Ammon's horn (tissue), 1 donor: ENCODE results near the gene SAMM50.
"Not testable (repeated sequence)": the region's sequence is repeated elsewhere in the genome, so short reads cannot be mapped to it uniquely, and the experiment has no call there.

ENCODE experiments used
- DNase-seq: peaks from one replicate; pipeline ENCODE4 v3.0.0-alpha.2; 2016; ENCODE audit warnings: low spot score

Gene SAMM50

DNA sequence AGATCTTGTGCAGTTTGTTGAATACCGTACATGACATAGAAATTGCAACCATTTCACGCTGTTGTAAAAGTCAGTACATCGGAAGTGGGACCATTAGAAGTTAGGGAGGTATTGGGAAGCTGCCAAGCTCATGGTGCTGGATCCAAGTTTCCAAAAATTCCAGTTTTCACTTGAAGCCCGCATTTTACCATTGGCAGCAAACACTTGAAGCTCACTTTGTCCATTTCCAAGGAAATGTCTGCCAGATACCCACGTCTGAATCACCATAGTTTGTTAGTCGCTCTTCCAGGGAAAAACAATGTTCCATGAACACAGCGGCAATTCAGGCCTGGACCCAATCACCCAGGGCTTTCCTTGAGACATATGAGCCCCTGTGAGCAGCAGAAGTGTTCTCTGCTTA, 46.3 kb downstream of the SAMM50 start:
- DNase-seq = no peak

DNA sequence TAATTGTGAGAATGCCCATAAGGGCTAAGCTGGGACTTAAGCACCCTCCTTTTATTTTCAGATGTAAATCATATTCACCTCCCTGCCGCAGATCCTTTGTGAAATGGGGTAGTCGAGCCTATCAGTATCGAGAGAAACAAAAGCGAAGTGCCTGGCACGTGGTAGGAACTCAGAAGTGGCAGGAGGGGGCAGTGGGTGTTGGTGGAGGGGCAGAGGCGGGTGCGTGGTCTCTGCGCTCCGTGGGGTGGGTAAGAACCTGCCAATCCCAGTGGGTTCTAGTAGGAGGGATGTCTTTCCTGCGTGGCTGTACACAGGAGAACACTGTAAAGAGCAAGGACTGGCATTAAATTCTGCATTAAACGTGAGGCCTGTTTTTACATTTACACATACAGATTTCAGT, 47.1 kb downstream of the SAMM50 start:
- no peak for DNase-seq

DNA sequence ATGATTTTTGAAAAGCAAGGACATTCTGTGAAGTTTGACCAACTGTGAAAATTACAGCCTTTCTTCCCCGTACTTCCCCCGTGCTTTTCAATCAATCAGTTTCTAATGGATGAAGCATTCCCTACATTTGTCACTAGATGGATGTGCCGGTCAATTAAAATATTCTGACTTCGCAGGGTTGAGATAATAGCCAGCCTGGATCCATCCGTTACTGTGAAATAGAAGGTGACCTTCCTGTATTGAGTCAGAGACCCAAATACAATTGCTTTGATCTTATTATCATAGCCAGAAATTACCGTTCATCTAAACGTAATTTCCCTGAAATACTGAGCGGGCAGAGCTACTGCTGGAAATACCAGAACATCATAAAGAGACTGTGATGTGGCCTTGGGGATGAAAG, 47.8 kb downstream of the SAMM50 start:
- no peak for DNase-seq

DNA sequence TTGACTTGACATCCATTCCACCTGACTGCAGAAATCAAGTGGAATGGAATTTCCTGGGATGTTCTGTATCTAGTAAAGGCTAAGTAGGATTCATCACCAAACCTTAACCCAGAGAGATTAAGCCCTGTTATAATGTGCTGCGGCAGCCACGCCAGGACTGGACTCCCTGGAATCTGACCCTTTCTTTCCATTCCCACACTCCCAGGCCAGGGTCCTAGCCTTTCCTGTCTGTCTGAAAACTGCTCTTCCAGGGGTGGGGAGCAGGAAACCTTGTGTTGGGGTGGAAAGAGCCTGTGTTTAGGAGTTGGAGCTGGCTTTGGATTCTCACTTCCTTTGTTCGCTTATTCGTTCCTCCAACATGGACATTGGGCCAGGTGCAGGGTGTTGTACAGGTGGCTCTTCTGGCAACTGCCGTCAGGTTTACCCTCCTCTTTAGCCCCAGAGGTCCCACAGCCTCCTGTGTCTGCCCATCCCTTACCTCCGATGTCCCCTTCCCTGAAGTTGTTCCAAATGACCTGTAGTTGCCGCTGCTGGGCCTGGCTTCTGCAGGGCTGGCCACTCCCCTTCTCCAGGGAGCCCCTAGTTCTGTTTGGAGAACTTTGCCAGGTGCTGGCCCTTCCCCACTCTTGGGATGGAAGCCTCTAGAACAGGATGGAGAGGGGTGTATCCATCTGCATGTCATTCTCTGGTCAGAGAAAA, 48.3 kb downstream of the SAMM50 start:
- no peak for DNase-seq

DNA sequence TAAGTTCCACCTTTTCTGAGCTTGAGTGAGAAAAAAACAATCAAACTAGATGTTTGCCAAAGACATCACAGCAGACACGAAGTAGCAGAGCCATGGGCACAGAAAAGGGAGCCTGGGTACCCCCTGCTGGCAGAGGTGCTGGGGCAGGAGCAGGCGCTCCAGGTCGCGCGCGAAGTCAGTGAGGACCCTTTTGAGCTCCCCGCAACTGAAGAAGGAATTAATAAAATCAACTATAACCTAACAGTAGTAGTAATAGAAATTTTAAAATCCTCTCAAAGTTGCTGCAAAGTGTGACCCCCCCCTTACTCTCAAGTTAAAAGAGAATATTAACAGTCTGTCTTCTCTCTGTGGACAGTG, 48.8 kb downstream of the SAMM50 start:
- DNase-seq = no peak

DNA sequence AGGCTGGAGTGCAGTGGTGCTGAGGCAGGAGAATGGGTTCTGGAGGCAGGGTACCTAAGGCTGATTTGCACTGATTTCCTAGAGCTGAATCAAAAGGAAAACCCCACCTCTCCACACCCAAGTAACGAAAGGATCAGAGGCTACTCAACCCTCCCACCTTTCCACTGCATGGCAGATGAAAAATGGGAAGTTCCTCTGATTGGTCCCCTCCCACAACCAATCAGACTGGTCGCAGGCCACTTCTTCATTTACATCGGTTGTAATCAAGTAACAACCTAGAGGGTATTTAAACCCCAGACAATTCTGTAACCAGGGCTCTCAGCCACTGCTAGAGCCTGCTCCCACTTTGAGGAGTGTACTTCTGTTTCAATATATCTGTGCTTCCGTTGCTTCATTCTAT, 50.3 kb downstream of the SAMM50 start:
- no peak for DNase-seq

DNA sequence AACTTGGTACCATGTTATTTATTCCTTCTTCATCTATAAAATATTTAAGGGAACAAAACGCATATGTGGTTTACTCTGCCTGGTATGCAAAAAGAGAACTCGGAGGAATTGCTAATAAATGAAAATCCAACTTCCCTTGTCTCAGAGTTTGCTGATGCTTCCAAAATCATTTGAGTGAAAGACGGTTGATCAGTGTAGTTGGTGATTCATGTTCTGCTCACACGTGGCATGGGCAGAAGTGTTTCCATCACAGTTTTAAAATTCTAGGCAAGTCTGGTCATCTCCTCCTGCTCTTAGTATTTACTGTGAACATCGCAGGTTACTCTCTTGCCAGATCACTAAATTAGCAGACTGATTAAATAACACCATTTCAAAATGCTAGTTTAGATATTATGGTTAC, 56.9 kb downstream of the SAMM50 start:
- DNase-seq = no peak

DNA sequence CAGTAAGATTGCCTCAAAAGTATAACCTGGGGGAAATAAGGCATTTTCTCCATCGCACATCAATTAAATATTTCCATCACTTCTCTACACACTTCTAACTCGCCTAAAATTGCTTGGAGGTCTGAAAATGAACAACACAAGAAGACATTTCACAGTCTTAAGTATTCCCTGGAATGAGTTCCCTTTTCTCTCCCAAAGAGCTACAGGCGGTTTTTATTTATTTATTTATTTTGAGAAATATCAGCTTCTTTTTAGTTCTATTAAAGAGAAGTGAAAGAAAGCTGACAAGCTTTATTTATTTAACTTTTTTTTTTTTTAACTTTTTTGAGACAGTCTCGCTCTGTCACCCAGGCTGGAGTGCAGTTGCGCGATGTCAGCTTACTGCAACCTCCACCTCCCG, 57.3 kb downstream of the SAMM50 start:
- DNase-seq = no peak

DNA sequence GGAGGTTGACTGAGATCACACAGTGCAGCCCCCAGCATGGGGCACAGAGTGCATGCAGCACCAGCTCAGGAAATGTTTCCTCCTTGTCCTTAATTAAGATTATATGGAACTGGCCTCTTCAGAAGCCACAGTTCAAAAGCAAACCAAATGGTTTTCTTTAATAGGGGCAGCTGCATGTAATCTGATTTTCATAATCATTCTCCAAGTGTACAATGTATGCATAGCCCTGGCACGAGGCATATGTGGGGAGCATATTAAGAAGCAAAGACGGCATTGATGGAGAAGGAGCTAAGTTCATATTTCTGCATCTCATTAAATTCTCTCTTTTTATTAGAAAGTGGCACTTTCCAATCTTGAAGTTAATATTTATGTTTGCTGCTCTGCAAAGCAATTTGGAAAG, 59.0 kb downstream of the SAMM50 start:
- no peak for DNase-seq

DNA sequence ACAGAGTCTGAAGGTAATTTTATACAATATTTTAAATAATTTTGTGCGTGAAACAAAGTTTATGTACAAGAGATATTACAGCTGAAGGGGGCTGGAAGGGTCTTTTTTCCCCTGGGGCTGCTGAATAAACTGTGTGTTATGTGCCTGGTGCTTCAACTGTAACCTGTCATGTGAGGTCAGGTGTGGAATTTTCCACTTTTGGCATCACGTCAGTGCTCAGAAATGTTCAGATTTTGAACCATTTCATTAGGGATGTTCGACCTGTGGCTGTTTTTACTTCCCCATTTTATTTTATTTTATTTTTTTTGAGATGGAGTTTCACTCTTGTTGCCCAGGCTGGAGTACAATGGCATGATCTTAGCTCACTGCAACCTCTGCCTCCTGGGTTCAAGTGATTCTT, 61.3 kb downstream of the SAMM50 start:
- DNase-seq = not testable (repeated sequence)

DNA sequence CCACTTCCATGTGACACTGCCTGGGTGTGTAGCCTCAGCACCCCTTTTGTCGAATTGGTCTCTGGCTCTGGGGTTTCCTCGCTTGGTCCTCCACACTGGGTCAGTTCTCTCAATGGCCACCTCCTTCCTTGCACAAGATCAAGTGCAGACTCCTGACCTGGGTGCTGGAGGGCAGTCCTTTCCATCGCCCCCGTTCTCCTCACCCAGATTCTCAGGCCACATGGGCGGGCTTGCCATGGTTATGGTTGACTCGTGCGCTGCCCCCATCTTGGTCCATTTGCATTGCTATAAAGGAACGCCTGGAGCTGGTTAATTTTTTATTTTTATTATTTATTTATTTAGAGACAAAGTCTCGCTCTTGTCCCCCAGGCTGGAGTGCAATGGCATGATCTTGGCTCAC, 63.4 kb downstream of the SAMM50 start:
- DNase-seq = no peak

DNA sequence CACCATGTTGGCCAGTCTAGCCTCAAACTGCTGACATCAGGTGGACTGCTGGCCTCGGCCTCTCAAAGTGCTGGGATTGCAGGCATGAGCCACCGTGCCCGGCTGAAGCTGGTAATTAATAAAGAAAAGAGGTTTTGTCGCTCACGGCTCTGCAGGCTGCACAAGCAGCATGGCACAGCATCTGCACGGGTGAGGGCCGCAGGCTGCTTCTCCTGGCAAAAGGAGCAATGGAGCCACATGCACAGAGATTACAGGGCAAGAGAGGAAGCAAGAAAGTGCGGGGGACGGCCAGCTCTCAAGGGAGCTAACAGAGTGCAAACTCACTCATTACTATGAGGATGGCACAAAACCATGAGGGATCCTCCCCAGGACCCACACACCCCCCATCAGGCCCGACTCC, 64.2 kb downstream of the SAMM50 start:
- no peak for DNase-seq

DNA sequence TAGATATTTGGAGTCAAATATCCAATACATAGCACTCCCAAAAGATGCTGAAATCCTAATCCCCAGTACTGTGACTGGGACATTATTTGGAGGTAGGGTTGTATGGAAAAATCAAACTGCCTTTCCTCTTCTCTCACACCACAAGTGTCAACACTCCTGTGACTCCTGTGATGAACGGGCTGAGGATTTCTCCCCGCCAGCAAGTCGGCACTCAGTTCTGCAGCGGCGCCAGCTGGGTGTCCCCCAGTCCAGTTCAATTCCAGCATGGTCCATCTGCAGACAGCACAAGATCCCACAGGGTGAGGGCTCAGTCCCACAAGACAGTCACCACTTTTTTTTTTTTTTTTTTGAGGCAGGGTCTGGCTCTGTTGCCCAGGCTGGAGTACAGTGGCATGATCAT, 64.6 kb downstream of the SAMM50 start:
- DNase-seq = no peak

DNA sequence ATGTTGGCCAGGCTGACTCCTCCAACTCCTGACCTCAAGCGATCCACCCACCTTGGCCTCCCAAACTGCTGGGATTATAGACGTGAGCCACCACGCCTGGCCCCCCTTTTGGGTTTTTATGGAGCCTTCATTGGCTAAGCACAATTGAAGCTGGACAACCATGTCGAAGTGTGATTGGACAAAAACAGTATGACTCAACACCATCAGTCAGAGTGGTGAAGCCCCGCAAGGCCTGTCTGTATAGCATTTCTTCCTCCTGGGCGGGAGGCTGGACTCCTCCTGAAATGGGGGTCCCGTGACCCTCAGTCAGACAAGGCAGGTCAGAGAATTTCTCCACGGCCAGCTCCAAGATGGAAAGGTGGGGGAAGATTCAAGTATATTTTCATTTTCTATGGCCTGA, 65.7 kb downstream of the SAMM50 start:
- no peak for DNase-seq

DNA sequence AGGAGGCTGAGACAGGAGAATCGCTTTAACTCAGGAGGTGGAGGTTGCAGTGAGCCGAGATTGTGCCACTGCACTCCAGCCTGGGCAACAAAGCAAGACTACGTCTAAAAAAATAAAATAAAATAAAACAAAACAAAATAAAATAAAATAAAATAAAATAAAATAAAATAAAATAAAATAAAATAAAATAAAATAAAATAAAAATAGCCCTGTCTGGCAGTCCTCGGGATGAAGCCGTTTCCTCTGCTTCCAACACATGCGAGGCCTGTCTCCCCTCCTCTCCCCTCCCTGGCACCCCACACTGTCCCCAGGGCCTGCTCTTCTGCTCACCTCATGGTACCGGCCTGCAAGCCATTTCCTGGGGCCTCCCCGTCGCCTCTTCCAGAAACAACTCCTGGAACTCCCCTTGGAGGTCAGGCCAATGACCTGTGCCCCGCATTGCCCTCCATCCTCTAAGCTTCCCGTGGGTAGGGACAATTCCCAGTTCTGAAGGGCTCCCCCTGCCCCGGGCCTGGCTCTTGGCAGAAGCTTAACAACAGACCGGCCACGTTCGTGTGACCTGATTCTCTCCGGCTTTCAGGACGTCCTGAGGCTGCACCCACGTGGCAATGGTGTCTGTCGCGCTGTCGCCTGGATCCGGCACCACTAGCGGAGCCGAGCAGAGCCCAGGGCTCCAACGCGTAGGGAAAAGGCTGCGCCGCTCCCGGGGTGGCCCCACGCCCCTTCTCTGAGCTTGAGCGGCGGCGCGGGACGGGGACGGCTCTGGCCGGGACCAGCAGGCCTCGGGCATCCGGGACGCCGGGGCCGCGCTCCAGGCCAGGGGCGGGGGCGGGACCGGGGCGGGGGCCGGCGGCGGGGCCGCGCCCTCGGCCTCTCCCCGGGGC, 68.4 kb downstream of the SAMM50 start:
- DNase-seq = no peak

DNA sequence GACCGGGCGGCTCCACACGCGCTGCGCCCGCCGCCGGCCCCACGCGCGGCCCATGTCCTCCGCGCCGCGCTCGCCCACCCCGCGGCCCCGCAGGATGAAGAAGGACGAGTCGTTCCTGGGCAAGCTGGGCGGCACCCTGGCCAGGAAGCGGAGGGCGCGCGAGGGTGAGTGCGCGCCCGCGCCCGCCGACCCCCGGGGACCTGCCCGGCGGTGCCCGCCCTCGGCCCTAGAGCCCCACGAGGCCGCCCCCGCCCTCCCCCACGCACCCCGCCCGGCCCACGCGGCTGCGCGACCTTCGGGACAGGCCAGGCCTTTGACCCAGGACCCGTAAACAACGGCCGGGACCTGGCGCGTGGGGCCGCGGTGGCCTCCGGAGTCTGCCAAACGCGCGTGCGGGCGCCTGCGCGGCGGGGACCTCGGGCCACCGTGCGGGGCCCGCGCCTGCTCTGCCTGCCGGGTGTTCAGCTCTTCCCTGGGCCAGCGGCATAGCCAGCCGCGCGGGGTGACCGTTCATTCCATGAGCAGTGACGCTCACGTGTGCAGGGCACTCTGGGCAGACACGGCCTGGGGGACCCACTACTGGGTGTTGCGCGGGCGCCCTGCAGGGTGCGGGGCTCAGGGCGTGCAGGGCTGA, 69.2 kb downstream of the SAMM50 start, which contains the start of gene PARVB:
Gene PARVB, plus strand, starts transcription at position 15 of the 634 bp plus-strand sequence. Its CDS starts 38 bp downstream, at position 53.
- DNase-seq = no peak

DNA sequence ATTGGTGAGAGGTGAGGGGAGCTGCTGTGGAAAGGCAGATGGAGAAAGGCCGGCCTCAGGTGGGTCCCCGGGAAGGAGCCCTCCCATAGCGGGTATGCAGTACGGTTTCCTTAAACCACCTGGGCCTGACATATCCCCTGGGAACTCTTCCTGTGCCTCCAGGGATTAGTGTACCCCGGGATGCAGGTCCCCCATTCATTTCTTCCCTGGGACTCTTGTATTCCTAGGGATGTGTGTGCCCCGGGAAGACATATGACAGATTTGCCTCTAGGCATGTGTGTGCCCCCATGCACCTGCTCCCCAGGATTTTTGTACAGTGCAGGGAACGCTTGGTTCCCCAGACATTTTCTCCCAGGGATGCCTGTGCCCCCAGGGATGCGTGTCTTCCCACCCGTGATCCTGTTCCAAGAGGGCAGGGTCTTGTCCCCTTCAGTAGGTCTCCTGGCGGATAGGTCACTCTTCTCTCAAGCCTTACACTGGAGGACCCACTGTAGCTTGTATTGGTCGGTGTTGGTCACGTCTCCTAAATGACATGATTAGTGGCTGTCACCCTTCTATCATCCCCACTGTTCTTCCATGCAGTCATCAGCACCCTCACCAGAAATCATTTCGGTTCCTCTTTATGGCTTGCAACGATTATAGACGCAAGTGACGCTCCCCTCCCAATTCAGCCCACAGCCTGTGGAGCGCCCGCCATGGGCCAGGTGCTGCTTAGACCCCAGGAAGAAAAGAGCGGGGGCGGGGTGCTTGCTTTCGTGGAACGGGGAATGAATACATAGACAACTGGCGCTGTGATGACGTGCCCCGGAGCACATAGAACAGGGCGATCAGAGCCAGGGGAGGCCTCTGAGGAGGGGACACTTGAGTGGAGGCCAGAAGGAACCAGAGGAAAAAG, 70.2 kb downstream of the SAMM50 start:
- no peak for DNase-seq

DNA sequence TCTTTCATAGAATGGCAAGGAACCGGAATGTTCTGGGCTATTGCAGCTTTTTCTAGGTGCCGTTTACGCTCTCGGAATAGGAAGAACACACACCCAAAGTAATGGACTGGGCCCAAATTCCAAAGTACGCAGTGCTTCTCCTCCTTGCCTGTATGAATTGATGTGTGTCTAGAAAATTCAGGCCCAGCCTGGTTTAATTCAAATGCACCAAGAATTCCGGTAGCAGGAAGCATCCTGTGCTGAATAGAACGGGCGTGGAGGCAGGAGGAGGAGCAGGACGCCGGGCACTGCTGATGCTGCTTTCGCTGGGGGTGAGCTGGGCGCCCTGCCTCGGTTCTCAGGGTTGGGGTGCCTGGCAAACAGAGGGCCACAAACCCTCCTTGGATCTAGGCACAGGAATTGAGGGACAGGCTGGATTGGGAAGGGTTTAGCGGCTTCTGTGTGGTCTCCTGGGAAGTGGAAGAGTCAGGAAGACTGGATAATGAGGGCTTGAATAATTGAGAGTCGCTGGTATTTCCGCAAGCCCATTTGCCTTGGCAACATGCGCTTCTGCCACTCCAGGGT, 70.9 kb downstream of the SAMM50 start:
- DNase-seq = no peak

DNA sequence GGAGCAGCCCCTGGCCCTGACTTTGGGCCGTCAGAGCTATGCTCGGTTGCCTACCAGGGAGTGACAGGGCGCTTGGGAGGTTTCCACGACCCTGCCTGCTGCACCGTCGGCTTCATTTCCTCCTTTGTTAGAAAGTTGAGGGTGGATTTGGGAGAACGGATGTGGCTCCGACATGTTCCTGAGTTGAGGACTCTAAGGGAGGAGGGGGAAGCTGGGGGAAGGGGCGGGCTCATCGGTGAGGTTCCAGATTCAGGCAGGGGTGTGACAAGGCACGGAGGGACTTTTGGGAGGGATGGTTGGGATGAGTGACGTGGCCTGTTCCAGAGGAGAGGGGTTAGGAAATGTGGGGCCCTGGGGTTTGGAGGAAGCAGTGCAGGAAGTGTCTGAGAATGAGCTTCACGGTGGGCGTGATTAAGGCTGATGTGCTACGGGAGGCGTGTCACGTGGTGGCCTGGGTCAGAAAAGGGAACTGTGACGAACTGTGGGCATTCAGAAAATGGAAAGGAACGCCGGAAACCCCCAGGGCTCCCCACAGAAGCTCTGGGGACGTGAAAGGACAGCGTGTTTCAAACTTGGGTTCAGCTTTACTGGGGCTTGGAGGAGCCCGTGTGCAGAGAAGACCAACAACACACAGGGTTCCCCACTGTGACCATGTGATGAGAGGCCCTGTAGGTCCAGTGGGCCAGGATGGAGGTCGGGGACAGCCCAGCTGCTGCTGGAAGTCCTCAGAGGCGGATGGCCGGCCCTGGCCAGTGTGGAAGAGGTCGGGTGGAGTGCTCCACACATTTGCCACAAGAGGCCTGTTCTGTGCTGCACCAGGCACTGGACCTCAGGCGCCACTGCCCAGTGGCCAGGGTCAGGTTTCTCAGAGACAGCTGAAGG, 71.6 kb downstream of the SAMM50 start:
- DNase-seq = peak; percentile 73

DNA sequence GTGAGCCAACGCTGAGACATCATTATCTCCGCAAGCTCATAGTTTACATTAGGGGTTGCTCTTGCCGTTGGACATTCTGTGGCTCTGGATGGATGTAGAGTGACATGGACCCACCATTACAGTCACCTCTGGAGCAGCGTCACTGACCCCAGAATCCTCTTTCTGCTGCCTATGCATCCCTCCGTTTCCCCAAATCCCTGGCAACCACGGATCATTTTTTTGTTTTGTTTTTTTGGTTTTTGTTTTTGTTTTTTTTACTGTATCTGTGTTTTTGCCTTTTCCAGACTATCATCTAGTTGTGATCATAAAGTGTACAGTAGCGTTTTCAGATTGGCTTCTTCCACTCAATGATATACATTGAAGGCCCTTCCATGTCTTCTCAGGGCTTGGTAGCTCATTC, 72.8 kb downstream of the SAMM50 start:
- no peak for DNase-seq

DNA sequence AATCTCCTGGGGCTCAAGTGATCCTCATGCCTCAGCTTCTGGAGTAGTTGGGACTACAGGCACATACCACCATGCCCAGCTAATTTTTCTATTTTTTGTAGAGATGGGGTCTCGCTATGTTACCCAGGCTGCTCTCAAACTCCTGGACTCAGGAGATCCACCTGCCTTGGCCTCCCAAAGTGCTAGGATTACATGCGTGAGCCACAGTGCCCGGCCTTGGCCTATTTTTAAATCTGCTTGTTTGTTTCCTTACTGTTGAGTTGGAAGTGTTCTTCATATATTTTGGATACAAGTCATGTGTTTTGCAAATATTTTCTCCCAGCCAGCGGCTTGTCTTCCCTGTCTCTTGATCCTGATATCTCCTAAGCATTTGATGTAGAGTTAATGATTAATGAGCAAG, 73.8 kb downstream of the SAMM50 start:
- DNase-seq = no peak
